Measurements from ENCODE around the gene STX2.
"Not testable (repeated sequence)": the region's sequence is repeated elsewhere in the genome, so short reads cannot be mapped to it uniquely, and the experiment has no call there.

STX2 gene

DNA sequence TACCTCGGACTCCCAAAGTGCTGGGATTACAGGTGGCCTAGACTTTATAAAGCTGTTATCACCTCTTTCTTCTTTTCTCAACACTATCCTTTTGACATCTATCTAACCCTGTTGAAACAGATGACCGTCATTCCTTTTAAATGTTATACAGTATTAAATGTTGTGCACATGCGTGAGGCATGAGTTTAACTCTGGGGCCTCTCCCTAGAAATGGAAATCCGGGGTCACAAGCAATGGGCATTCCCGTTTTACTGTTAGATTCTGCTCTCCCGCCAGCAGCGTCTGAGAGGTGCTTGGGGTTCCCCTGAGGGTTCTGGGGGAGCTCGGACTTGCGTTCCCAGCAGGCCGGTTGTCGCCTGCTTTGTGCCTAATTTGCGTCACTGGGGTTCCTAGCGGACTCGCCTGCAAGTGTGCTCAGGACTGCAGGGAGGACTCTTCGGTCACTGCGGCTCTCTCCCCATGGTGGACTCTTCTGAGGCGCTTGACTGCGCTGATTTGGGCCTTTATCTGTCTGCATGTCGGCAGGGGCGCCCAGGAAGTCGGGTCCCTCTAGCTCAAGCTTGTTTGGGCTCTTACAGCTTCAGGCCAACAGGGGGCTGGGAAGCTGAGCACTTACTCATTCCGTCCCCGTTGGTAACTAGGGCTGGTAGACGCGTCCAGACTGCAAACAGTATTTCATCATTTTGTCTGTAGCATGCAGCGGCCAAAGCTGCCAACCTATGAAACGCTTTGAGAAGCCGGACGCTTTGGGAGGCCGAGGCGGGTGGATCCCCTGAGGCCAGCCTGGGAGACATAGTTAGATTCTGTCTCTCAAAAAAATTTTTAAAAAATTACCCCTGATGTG lies 31.6 kb upstream of the STX2 start:
- DNase-seq (ENCODE audit: low read depth), result peak; percentile 33

DNA sequence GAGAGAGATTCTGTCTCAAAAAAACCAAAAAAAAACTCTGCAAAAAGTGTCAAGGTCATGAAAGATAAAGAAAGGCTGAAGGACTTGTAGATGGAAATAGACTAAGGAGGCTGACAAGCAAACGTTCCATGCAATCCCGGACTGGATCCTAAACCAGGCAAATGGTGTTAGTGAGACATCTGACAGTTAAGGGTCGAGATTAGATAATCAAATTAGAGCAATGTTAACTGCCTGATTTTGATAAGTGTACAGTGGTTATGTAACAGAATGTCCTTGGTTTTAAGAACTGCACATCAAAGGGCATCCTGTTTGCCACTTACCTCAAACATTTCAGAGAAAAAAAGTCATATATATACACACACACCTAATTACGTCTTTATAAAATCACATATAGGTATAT lies 29.4 kb upstream of the STX2 start:
- DNase-seq (ENCODE audit: low read depth), result no peak

DNA sequence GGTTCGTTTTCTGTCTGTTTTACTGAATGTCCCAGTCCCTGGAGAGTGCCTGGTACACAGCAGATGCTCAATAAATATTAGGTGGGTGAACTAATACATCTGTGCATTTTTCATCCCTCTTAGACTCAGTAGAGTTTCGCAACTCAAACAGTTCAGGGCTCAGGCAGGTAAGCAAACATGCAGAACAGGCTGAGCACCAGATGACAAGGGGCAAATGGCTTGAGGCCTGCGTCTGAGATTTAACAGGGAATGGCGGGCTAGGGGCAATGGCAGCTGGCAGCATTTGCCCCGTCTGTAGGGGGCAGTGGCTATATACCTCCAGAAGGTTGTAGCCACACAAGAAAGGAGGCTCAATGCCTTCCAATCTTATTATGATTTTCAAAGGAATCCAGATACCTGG lies 24.2 kb upstream of the STX2 start:
- DNase-seq (ENCODE audit: low read depth), result no peak

DNA sequence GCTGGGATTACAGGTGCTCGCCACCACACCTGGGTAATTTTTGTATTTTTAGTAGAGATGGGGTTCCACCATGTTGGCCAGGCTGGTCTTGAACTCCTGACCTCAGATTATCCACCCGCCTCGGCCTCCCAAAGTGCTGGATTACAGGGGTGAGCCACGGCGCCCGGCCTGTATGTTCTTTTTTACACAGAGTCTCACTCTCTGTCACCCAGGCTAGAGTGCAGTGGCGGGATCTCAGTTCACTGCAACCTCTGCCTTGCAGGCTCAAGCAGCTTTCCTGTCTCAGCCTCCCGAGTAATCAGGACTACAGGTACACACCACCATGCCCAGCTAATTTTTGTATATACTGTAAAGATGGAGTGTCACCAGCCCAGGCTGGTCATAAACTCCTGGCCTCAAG lies 23.7 kb upstream of the STX2 start:
- DNase-seq (ENCODE audit: low read depth), result not testable (repeated sequence)

DNA sequence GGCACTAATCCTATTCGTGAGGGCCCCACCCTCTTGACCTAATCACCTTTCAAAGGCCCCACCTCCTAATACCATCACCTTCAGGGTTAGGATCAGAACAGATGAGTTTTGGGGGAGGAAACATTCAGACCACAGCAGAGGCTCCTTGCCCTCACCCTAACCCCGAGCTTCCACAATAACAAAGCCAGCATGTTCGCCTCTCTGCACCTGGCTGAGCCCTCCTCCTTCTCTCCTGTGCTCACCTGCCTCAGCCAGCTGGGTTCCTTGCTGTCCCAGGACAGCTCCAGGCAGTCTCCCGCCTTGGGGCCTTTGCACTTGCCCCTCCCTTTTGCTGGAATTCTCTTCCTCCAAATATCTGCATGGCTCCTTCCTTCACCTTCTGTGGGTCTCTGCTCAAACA lies 23.1 kb upstream of the STX2 start:
- DNase-seq (ENCODE audit: low read depth), result no peak

DNA sequence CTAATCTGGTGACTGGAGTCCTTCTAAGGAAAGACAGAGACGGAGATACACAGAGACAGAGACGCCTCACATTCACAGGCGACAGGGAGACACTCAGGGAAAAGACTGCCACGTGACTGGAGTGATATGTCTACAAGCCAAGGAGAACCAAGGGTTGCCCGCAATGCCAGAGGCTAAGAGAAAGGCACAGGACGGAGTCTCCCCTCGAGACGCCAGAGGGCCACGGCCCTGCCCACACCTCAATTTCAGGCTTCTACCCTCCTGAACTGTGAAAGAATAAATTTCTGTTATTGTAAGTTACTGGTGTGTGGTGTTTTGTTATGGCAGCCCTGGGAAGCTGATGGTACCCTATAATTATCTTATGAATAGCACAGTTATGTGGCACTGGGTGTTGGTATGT lies 21.3 kb upstream of the STX2 start:
- no peak for DNase-seq (ENCODE audit: low read depth)

DNA sequence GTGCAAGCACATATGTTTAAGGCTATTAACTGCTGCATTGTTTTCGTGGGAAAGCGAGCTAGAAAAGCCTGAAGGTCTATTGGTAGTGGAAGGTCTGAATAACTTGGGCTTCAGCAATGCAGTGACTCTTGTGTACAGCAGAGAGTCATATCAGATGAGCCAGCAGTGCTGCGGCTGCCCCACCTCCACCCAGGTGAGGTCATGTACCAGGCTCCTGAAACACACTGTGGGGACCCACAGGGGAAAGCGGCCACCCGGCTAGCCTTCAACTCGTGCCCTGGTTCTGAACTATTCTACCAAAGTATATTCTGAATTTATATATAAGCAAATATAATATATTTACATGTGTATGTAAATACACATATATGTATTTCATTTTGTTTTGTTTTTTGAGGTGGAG lies 20.1 kb upstream of the STX2 start:
- DNase-seq (ENCODE audit: low read depth), result no peak

DNA sequence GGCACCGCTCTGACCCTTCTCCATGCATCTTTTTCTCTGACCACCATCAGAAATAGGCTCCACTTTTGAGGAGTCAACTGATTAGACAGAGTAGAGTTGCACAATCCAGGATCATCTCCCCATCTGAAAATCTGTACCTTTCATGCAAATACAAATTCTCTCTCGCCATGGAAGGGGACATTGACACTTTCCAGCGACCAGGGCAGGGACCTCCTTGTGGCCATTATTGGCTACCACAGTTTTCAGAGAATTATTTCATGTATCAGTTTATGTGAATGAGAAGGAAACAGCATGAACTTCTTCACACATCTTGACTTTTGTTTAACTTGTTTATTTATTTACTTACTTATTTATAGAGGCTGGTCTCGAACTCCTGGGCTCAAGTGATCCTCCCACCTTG lies 19.0 kb upstream of the STX2 start:
- DNase-seq (ENCODE audit: low read depth), result no peak

DNA sequence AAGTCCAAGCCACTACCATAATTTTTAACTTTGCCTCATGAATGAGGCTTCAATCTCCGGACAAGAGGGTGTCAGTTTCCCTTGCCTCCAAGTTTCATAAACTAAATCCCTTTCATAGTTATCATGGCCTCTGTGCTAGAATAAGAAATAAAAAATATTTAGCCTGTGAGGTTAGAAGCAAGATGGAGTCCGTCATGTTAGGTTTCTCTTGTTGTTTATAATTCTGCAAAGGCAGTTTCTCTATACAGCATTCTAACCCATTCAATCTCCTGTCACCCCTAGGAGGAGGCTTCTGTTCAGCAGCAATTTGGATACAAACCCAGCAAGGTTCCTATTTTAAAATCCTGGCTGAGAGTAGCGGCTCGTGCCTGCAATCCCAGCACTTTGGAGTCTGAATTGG lies 17.0 kb upstream of the STX2 start:
- no peak for DNase-seq (ENCODE audit: low read depth)

DNA sequence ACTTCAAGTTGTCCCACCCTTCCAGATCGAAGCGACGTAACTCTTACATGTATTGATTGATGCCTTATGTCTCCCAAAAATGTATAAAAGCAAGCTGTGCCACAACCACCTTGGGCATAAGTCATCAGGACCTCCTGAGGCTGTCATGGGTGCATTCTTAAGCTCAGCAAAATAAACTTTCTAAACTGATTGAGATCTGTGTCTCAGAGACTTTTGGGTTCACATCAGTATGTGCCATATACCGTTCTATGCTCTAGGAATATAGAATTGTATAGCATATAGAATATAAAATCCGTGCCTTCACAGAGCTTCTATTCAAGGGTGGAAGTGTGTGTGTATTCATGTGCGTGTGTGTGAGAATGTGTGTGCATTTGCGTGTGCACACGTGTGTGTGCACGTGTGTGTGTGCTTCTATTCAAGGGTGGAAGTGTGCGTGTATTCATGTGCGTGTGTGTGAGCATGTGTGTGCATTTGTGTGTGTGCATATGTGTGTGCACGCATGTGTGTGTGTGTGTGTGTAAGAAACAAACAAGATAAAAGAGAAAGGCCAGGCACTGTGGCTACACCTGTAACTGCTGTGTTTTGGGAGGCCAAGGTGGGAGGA lies 11.5 kb upstream of the STX2 start:
- no peak for DNase-seq (ENCODE audit: low read depth)

DNA sequence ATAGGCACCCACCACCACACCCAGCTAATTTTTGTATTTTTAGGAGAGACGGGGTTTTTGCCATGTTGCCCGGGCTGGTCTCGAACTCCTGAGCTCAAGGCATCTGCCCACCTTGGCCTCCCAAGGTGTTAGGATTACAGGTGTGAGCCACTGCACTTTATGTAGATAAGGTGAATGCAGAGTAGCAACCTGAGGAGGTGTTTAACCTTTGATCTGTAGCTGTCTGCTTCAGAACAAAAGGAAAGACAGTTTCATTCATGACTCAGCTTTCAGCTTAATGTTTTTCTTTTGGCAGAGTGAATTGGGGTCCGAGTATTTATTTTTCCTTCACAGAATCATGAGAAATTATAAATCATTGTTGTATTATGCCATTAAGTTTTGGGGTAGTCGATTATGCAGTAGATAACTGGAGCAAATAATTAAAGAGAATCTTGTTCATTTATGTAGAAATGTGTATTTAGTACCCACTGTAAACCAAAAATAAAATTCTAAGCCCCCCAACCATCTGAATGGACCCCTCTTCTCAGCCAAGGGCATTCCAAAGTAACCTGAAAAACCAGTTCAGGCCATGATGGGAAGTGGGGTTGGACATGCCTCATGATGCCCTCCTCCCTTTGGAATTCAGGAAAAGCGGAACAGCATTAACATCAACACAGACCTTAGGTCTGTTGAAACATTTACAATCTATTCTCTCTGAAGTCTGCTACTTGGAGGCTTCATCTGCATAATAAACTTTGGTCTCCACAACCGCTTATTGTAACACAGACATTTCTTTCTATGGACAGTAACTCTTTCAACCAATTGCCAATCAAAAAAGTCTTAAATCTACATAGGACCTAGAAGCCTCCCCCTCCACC lies 10.7 kb upstream of the STX2 start:
- no peak for DNase-seq (ENCODE audit: low read depth)

DNA sequence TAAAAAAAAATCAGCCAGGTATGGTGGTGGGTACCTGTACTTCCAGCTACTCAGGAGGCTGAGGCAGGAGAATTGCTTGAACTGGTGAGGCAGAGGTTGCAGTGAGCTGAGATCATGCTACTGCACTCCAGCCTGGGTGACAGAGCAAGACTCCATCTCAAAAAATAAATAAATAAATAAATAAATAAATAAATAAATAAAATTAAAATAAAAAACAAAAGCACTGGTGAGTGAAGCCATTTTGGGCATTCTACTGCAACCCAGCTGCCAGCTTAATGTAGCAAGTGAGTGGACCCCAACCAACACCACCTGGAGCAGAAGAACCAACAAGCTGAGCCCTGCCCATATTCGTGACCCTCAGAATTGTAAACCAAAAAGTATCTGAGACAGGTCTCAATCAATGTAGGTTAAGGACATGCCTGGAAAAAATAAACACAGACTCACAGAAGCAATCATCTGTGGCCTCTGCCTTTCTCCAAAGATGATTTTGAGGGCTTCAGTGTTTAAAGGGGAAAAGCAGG lies 9.8 kb upstream of the STX2 start:
- not testable (repeated sequence) for DNase-seq (ENCODE audit: low read depth)

DNA sequence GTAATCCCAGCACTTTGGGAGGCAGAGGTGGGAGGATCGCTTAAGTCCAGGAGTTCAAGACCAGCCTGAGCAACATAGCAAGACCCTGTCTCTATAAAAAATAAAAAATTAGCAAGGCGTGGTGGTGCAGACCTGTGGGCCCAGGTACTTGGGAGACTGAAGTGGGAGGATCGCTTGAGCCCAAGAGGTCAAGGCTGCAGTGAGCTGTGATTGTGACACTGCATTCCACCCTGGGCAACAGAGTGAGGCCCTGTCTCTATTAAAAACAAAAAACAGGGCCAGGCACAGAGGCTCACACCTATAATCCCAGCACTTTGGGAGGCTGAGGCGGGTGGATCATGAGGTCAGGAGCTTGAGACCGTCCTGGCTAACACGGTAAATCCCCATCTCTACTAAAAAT lies 9.1 kb upstream of the STX2 start:
- not testable (repeated sequence) for DNase-seq (ENCODE audit: low read depth)

DNA sequence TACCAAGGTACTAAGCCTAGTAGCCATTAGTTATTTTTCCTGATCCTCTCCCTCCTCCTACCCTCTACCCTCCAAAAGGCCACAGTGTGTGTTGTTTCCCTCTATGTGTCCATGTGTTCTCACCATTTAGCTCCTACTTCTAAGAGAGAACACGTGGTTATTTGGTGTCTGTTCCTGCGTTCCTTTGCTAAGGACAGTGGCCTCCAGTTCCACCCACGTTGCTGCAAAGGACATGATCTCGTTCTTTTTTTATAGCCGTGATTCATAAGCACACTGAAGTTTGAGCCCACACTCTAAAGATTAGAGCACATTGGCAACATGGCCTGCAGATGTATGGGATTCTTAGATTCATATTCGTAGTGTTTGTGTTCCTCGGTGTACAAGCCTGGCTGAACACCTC lies 8.1 kb upstream of the STX2 start:
- DNase-seq (ENCODE audit: low read depth), result no peak

DNA sequence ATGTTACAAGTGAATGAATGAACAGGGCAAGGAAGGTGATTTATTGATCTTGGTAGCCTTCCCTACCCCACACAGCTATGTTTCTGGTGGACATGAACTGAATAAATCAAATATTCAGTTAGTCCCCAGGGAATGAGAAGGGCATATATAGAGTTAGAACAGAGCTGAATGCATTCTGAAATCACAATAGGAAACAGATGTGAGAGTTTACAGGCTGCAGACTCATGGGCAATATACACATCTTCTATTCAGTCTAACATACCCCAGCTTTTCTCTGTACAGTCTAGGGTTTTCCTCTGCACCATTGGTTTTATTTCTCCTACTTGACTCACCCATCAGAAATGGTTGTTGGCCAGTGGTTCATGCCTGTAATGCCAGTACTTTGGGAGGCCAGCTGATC lies 7.3 kb upstream of the STX2 start:
- no peak for DNase-seq (ENCODE audit: low read depth)

DNA sequence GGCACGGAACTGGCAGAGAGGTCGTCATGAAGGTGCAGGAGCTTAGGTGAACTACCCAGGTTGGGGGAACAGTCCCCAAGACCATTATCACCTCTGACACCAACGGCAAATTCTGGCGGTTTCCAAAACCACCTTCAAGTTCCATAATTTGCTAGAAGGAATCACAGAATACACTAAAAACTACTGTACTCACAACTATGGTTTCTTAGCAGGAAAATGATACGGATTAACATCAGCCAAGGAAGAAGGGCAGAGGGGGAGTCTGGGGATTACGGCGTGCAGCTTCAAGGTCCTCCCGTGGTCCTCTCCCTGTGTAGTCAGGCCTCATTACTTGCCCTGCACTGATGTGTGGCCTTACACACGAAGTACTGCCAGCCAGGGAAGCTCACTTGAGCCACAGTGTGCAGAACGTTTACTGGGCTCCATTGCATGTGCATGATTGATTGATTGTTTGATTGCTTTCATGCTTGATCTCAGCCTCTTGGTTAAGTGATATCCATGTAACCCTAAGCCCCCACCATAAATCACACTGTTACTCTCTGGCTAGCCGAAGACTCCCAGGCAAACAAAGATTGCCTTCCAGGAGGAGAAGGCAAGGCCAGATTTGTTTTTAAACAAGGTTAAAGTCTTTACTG lies 837 bp upstream of the STX2 start:
- DNase-seq (ENCODE audit: low read depth), result no peak

DNA sequence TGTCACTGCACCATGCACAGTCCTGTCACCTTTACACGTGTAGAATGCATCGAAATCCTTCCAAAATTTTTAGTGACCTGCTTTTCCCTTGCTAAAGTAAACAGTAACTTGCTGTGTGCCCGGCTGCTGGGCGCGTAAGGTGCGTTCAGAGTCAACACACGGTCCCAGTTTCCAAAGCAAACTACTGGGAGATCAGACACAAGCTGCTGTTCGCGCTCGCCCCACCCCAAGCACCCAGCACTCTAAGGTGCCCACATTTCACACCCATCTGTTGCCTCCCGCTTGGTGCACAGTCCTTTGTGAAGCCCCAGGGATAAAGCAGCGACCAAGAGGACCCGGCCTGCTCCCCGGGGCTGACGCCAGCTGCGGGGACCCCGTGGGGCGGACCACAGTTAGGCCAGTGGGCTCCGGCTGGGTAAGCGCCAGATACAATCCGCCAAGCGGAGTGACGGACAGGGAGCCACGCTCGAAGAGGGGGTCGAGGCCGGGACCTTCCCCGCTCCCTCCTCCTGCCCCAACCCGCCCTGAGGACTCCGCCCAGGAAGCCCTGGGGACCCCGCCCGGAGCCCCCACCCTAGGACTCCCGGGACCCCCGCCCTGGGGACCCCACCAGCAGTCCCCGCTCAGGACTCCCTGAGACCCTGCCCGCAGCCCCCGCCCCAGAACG lies 633 bp downstream of the STX2 start:
- peak; percentile 11 for DNase-seq (ENCODE audit: low read depth)

DNA sequence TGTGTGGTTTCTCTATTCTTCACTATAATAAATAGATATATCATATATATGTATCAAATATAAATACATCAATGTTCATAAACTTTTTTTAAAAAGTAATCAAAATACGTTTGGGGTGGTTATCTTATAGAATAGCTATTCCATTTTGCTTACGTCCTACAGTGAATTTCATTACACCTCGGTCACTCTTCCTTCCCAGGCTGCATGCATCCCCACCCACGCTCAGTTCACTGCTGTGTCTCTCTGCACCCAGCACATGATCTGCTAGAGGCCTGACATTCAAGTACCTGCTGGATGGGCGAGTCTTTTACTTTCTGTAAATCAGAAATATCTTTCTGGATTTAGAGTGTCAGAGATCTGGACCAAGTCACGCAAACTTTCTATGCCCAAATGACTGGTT lies 3.6 kb downstream of the STX2 start:
- DNase-seq (ENCODE audit: low read depth), result no peak

DNA sequence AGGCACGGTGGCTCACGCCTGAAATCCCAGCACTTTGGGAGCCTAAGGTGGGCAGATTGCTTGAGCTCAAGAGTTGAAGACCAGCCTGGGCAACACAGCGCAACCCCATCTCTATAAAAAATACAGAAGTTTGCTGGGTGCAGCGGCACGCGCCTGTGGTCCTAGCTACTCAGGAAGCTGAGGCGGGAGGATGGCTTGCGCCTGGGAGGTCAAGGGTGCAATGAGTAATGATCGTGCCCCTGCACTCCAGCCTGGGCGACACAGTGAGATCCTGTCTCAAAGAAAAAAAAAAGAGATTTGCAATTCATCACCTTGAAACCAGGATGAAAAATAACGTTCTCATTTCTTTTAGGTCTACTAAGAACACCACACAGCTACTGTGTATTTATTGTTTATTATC lies 4.0 kb downstream of the STX2 start:
- no peak for DNase-seq (ENCODE audit: low read depth)

DNA sequence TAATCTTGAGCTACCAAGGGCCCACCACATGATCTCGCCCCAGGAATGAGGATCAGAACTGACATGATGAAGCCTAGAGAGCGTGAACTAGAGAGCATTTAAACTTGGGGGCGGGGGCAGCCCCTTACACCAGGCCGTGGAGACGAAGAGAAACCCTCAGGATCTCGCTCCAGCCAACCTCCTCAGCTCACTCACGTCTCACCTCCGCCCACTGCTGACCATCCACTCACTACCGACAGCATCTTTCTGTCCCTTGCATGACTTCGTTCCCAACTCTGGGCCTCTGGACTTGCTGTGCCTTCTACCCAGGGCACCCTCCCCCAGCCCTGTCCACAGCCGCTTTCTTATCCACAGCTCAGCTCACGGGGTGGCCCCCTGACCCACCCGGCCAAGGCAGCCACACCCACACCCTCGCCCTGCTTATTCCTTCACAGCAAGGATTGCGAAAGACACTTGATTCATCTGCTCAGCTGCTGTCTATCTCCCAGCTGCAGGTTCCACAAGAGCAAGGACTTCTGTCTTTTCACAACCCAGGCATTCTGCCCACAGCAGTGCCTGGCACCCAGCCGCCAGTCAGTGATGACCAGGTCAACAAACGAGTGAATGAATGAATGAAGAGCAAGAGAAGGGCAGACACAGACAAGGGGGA lies 6.4 kb downstream of the STX2 start:
- no peak for DNase-seq (ENCODE audit: low read depth)

DNA sequence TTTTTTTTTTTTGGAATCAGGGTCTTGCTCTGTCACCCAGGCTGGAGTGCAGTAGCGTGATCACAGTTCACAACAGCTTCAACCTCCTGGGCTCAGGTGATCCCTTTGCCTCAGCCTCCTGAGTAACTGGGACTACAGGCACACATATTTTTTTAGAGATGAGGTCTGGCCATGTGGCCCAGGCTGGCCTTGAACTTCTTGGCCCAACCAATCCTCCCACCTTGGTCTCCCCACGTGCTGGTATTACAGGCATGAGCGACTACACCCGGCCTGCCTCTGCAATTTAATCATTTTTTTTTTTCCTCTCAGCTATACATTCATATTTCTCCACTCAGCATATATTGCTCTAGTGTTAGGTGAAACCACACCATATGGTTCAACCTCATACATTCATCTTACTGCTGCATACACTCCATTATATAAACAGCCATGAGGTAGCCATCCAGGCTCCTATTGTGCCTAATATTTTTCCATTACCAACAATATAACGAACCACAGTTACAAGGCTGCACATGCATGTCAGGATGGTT lies 7.1 kb downstream of the STX2 start:
- DNase-seq (ENCODE audit: low read depth), result no peak
